Stimulated activated CD8-positive, alpha-beta memory T cell treated with anti-CD3 and anti-CD28 coated beads, Interleukin-15, amount 100 ng/mL, for 24 hours (primary cell): Measurements from ENCODE around the gene CCDC14.
"Not testable (repeated sequence)": the region's sequence is repeated elsewhere in the genome, so short reads cannot be mapped to it uniquely, and the experiment has no call there.

Source experiments
- DNase-seq: peaks from one replicate; pipeline ENCODE4 v3.0.0-alpha.2; 2020; ENCODE audit warnings: low read depth

CCDC14 gene

GRCh38 chr3:123899300-123899865 is 61.6 kb downstream of the CCDC14 start:
- DNase-seq: no peak

- no peak for DNase-seq
These were observed 68.0 kb downstream of the CCDC14 start for GRCh38 chr3:123893012-123893411.

GRCh38 chr3:123892195-123892594 is 68.8 kb downstream of the CCDC14 start:
- no peak for DNase-seq

- DNase-seq: not testable (repeated sequence)
These were observed 70.0 kb downstream of the CCDC14 start for GRCh38 chr3:123890991-123891390.

GRCh38 chr3:123890162-123890561 is 70.9 kb downstream of the CCDC14 start:
- DNase-seq: not testable (repeated sequence)

- no peak for DNase-seq
These were observed 76.0 kb downstream of the CCDC14 start for GRCh38 chr3:123884993-123885392.

GRCh38 chr3:123884203-123884831 is 76.7 kb downstream of the CCDC14 start, which contains the start of gene MYLK:
Gene MYLK (minus strand): TSS chr3:123884332. CDS start chr3:123793841, 90,491 bp downstream.
- peak; percentile 1 for DNase-seq

- no peak for DNase-seq
These were observed 77.3 kb downstream of the CCDC14 start for GRCh38 chr3:123883701-123884202.

- DNase-seq: no peak
These were observed 77.9 kb downstream of the CCDC14 start for GRCh38 chr3:123883111-123883510.

- no peak for DNase-seq
These were observed 79.3 kb downstream of the CCDC14 start for GRCh38 chr3:123881771-123882170.

GRCh38 chr3:123880998-123881561 is 79.9 kb downstream of the CCDC14 start:
- DNase-seq: no peak

GRCh38 chr3:123878807-123879206 is 82.2 kb downstream of the CCDC14 start:
- no peak for DNase-seq

- DNase-seq: no peak
These were observed 83.1 kb downstream of the CCDC14 start for GRCh38 chr3:123877965-123878364.

- DNase-seq: no peak
These were observed 83.6 kb downstream of the CCDC14 start for GRCh38 chr3:123877466-123877865.

GRCh38 chr3:123876858-123877257 is 84.2 kb downstream of the CCDC14 start:
- no peak for DNase-seq

GRCh38 chr3:123872621-123873020 is 88.4 kb downstream of the CCDC14 start:
- no peak for DNase-seq

GRCh38 chr3:123871946-123872345 is 89.1 kb downstream of the CCDC14 start:
- no peak for DNase-seq

GRCh38 chr3:123870033-123870432 is 91.0 kb downstream of the CCDC14 start:
- DNase-seq: no peak

- DNase-seq: no peak
These were observed 91.9 kb downstream of the CCDC14 start for GRCh38 chr3:123869165-123869564.

- DNase-seq: no peak
These were observed 96.3 kb downstream of the CCDC14 start for GRCh38 chr3:123864706-123865105.
